Stimulated activated naive CD8-positive, alpha-beta T cell treated with anti-CD3 and anti-CD28 coated beads, Interleukin-15, Interleukin-2, amounts not matched to agents 100 U/mL and 50 U/mL, for 24 hours (primary cell): ENCODE measurements around the gene CLN6.
"Not testable (repeated sequence)": the region's sequence is repeated elsewhere in the genome, so short reads cannot be mapped to it uniquely, and the experiment has no call there.

Experiments
- ATAC-seq: fragments of 150-1000 bp; cut with Tn5 transposase; one replicate; pipeline ENCODE4 v1.10.0; 2021
- DNase-seq: peaks from one replicate; pipeline ENCODE4 v3.0.0; 2021

Gene CLN6

GRCh38 chr15:68188647-68189046, 40.9 kb downstream of the CLN6 start:
- ATAC-seq: no peak
- no peak for DNase-seq

- ATAC-seq (no peak), DNase-seq (no peak)
Measured at GRCh38 chr15:68187559-68187958, 42.0 kb downstream of the CLN6 start.

- DNase-seq (no peak), ATAC-seq (no peak)
Measured at GRCh38 chr15:68186671-68187397, 42.7 kb downstream of the CLN6 start.

- DNase-seq: no peak
- ATAC-seq: no peak
Measured at GRCh38 chr15:68184616-68185480, 44.7 kb downstream of the CLN6 start.

GRCh38 chr15:68183616-68184315, 45.8 kb downstream of the CLN6 start:
- ATAC-seq: no peak
- no peak for DNase-seq

GRCh38 chr15:68177742-68178141, 51.8 kb downstream of the CLN6 start:
- DNase-seq (no peak), ATAC-seq (no peak)

- DNase-seq (no peak), ATAC-seq (no peak)
Measured at GRCh38 chr15:68176601-68177000, 52.9 kb downstream of the CLN6 start.

- no peak for DNase-seq
- no peak for ATAC-seq
Measured at GRCh38 chr15:68175526-68175925, 54.0 kb downstream of the CLN6 start.

- ATAC-seq: no peak
- no peak for DNase-seq
Measured at GRCh38 chr15:68173119-68173518, 56.4 kb downstream of the CLN6 start.

GRCh38 chr15:68172037-68172436, 57.5 kb downstream of the CLN6 start:
- not testable (repeated sequence) for DNase-seq, ATAC-seq

GRCh38 chr15:68166847-68167246, 62.7 kb downstream of the CLN6 start:
- ATAC-seq (no peak), DNase-seq (no peak)

GRCh38 chr15:68163191-68163590, 66.3 kb downstream of the CLN6 start:
- DNase-seq (no peak), ATAC-seq (no peak)

GRCh38 chr15:68158046-68158628, 71.4 kb downstream of the CLN6 start:
- no peak for DNase-seq
- no peak for ATAC-seq

- DNase-seq: no peak
- no peak for ATAC-seq
Measured at GRCh38 chr15:68157074-68157473, 72.5 kb downstream of the CLN6 start.
